Mesenchymal stem cell (in vitro differentiated cells and primary cell): ENCODE data around the gene RASL10A.

ENCODE experiments used
- DNase-seq: peaks from one replicate; pipeline ENCODE4 v3.0.0-alpha.2; 2013
- H2AFZ ChIP-seq: one replicate; pipeline ENCODE4 v1.6.1; 2013; ENCODE audit warnings: low read depth, mild to moderate bottlenecking, control low read depth, inconsistent platforms, low read length, moderate library complexity
- H2AK5ac ChIP-seq: 2 replicates; pipeline ENCODE4 v1.6.1; 2013; ENCODE audit warnings: low read length, moderate library complexity, mild to moderate bottlenecking, inconsistent platforms; ENCODE audit not compliant: severe bottlenecking
- H2BK120ac ChIP-seq: one replicate; pipeline ENCODE4 v1.6.1; 2013; ENCODE audit warnings: low read depth, mild to moderate bottlenecking, inconsistent platforms, low read length, moderate library complexity
- H2BK12ac ChIP-seq, 2 experiments: one replicate each; pipeline ENCODE4 v1.6.1; 2013; ENCODE audit warnings: inconsistent platforms in 2 of 2, low read length in 2 of 2, mild to moderate bottlenecking in 2 of 2, moderate library complexity in 2 of 2, control low read depth in 1 of 2
- H2BK15ac ChIP-seq: one replicate; pipeline ENCODE4 v1.6.1; 2013; ENCODE audit warnings: mild to moderate bottlenecking, low read depth, inconsistent platforms; ENCODE audit not compliant: poor library complexity, severe bottlenecking
- H2BK5ac ChIP-seq: 2 replicates; pipeline ENCODE4 v1.6.1; 2013; ENCODE audit warnings: low read depth, mild to moderate bottlenecking, low read length, control low read depth, inconsistent platforms; ENCODE audit not compliant: poor library complexity, severe bottlenecking
- H3K14ac ChIP-seq, 2 experiments: one replicate each; pipeline ENCODE4 v1.6.1; 2013; ENCODE audit warnings: inconsistent platforms in 2 of 2, low read length in 2 of 2, control low read depth in 1 of 2, mild to moderate bottlenecking in 1 of 2, moderate library complexity in 1 of 2
- H3K18ac ChIP-seq, 2 experiments: one replicate each; pipeline ENCODE4 v1.6.1; 2013; ENCODE audit warnings: inconsistent platforms in 2 of 2, low read length in 2 of 2, control low read depth in 1 of 2, low read depth in 1 of 2, mild to moderate bottlenecking in 1 of 2
- H3K23ac ChIP-seq, 2 experiments: one replicate each; pipeline ENCODE4 v1.6.1; 2013; ENCODE audit warnings: inconsistent platforms in 2 of 2, low read length in 2 of 2, mild to moderate bottlenecking in 2 of 2, moderate library complexity in 2 of 2, control low read depth in 1 of 2
- H3K27ac ChIP-seq: 2 replicates; pipeline ENCODE4 v1.5.1; 2013; ENCODE audit warnings: mild to moderate bottlenecking, moderate library complexity, low read length, control low read depth, inconsistent platforms; ENCODE audit not compliant: poor library complexity, severe bottlenecking
- H3K27me3 ChIP-seq, 2 experiments: 2 replicates each; pipeline versions ENCODE4 v1.6.1 to v1.7.0; 2013; ENCODE audit warnings: low read length in 2 of 2, mild to moderate bottlenecking in 2 of 2, moderate library complexity in 2 of 2, control low read depth in 1 of 2, inconsistent platforms in 1 of 2; ENCODE audit not compliant: control insufficient read depth in 1 of 2, insufficient read depth in 1 of 2
- H3K36me3 ChIP-seq, 2 experiments: 2 replicates each; pipeline versions ENCODE4 v1.6.1 to v1.7.0; 2013; ENCODE audit warnings: low read length in 2 of 2, control low read depth in 1 of 2, inconsistent platforms in 1 of 2, low read depth in 1 of 2, mild to moderate bottlenecking in 1 of 2; ENCODE audit not compliant: insufficient read depth in 2 of 2, control insufficient read depth in 1 of 2
- H3K4ac ChIP-seq, 2 experiments: one replicate each; pipeline ENCODE4 v1.6.1; 2013; ENCODE audit warnings: inconsistent platforms in 2 of 2, low read length in 2 of 2, mild to moderate bottlenecking in 2 of 2, moderate library complexity in 2 of 2, control low read depth in 1 of 2, low read depth in 1 of 2
- H3K4me1 ChIP-seq: 2 replicates; pipeline ENCODE4 v1.6.1; 2013; ENCODE audit warnings: low read depth, low read length, control low read depth; ENCODE audit not compliant: control insufficient read depth, insufficient read depth
- H3K4me2 ChIP-seq: 2 replicates; pipeline ENCODE4 v1.6.1; 2013; ENCODE audit warnings: low read length, mild to moderate bottlenecking, inconsistent platforms; ENCODE audit not compliant: poor library complexity, severe bottlenecking
- H3K4me3 ChIP-seq, 2 experiments: 2 replicates each; pipeline versions ENCODE4 v1.5.1 to v1.7.0; 2013; ENCODE audit warnings: low read length in 2 of 2, mild to moderate bottlenecking in 2 of 2, control low read depth in 1 of 2, low read depth in 1 of 2; ENCODE audit not compliant: insufficient read depth in 1 of 2
- H3K79me1 ChIP-seq: replicated peaks from 2 replicates; pipeline ENCODE4 v1.6.1; 2013; ENCODE audit warnings: mild to moderate bottlenecking, control low read depth, low read length, inconsistent platforms; ENCODE audit not compliant: poor library complexity, severe bottlenecking
- H3K9ac ChIP-seq: 2 replicates; pipeline ENCODE4 v1.7.0; 2013; ENCODE audit warnings: mild to moderate bottlenecking, low read length, moderate library complexity
- H3K9me3 ChIP-seq: 2 replicates; pipeline ENCODE4 v1.7.0; 2013; ENCODE audit warnings: mild to moderate bottlenecking, low read length; ENCODE audit not compliant: control insufficient read depth
- H4K8ac ChIP-seq: one replicate; pipeline ENCODE4 v1.6.1; 2013; ENCODE audit warnings: inconsistent platforms, mild to moderate bottlenecking, low read length, moderate library complexity
- H4K91ac ChIP-seq: one replicate; pipeline ENCODE4 v1.6.1; 2013; ENCODE audit warnings: mild to moderate bottlenecking, low read length, inconsistent platforms
- WGBS: methylation state at CpG from one replicate; pipeline ENCODE4 v1.1.7; 2013; ENCODE audit warnings: mixed read lengths; 5-methylcytosine and 5-hydroxymethylcytosine counted together

The RASL10A gene

DNA sequence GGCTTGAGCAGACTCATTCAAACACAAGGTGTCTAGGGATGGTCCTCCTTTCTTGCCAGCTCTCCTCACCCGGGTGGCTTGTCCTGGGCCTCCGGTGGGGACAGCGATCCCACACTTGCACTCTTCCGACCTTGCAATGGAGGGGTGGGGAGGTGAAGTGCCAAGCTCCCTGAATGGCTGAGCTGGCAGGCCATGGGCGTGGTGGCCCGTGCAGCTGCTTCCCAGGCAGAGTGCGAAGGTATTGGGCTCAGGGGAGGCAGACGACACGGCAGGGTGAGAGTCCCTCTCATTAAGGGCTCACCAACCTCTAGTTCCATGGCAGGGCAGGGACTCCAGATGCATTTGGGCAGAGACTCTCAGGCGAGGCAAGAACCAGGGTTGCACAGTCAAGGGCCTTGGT, 11.0 kb upstream of the RASL10A start:
- Histone ChIP-seq H2AFZ (no peak overlapping the region), H3K27ac (no peak overlapping the region), H4K8ac (no peak overlapping the region), H2BK5ac (no peak overlapping the region), H2BK15ac (no peak overlapping the region), H3K4me2 (no peak overlapping the region), H3K14ac (no peak overlapping the region), H3K23ac (no peak overlapping the region), H2BK120ac (no peak overlapping the region), H3K18ac (no peak overlapping the region), H3K79me1 (no peaks in the 10 kb centered on the region), H3K4me3 (no peak overlapping the region), H3K4me1 (peaks cover 26% of the 10 kb centered on the region), H3K36me3 (peaks cover 29 to 57% of the 10 kb centered on the region in 2 experiments), H3K9me3 (no peaks in the 10 kb centered on the region), H3K27me3 (no peaks in the 10 kb centered on the region), H4K91ac (no peak overlapping the region), H3K9ac (no peak overlapping the region), H2AK5ac (no peak overlapping the region), H3K4ac (no peak overlapping the region), H2BK12ac (no peak overlapping the region)
- WGBS, result 92% methylated on average over 10 of the region's 10 CpGs
- no peak for DNase-seq

DNA sequence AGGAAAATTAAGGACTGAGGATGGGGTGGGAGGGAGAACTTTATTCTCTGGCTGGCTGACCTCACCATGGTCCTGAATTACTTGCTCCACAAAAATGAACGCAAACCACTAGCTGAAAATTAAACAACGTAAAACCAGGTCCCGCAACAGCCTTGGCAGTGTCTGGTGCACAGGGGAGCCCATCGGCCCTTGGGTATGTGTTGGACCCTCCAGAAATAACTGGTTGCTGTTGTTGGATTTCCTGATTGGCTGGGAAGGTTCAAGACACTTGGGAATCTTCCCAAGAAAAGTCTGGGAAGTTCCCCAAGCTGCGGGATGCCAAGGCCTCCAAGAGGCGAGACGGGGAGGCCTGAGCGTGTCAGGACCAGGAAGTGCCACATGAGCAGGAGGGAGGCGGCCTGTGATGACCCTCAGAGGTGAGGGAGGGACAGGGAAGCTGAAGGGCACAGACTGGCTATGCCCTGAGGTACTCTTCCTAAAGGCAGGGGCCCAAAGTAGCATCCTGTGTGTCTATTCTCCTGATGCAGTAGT, 10.4 kb upstream of the RASL10A start:
- H4K8ac ChIP-seq, result no peak overlapping the region
- no peak overlapping the region for H3K23ac ChIP-seq
- no peak overlapping the region for H3K4me2 ChIP-seq
- H2BK12ac ChIP-seq, result no peak overlapping the region
- DNase-seq, result no peak
- no peak overlapping the region for H3K18ac ChIP-seq
- no peak overlapping the region for H2BK15ac ChIP-seq
- H4K91ac ChIP-seq, result no peak overlapping the region
- no peak overlapping the region for H2BK120ac ChIP-seq
- no peaks in the 10 kb centered on the region for H3K9me3 ChIP-seq
- WGBS, result 96% methylated on average over 9 of the region's 9 CpGs
- no peak overlapping the region for H3K9ac ChIP-seq
- H3K79me1 ChIP-seq, result no peaks in the 10 kb centered on the region
- peaks cover 19% of the 10 kb centered on the region for H3K4me1 ChIP-seq
- no peak overlapping the region for H3K4me3 ChIP-seq
- no peak overlapping the region for H2BK5ac ChIP-seq
- H2AK5ac ChIP-seq, result no peak overlapping the region
- no peak overlapping the region for H3K14ac ChIP-seq
- H3K36me3 ChIP-seq, result peaks cover 24 to 52% of the 10 kb centered on the region in 2 experiments
- no peaks in the 10 kb centered on the region for H3K27me3 ChIP-seq
- no peak overlapping the region for H2AFZ ChIP-seq
- H3K4ac ChIP-seq, result no peak overlapping the region
- H3K27ac ChIP-seq, result no peak overlapping the region

DNA sequence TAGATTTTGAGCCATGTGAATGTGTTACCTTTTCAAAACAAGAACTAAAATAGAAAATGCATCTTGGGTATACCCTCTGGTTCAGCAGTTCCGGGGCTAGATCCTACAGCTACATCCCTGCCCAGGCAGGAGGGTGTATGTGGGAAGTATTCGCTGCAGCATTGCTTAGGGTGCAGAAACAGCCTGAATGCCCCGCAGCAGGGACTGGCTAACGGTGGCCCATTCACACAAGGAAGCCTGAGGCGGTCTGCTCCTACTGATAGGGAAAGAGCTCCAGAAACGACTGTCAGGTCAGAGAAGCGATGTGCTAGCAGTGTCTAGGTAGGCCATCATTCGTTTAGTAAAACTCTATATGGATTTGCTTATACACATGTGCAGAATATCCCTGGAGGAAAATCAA, 9.9 kb upstream of the RASL10A start:
- H3K79me1 ChIP-seq, result no peaks in the 10 kb centered on the region
- no peak overlapping the region for H2AK5ac ChIP-seq
- no peak overlapping the region for H3K23ac ChIP-seq
- no peak overlapping the region for H4K8ac ChIP-seq
- peaks cover 24 to 47% of the 10 kb centered on the region in 2 experiments for H3K36me3 ChIP-seq
- H2BK120ac ChIP-seq, result no peak overlapping the region
- H3K9me3 ChIP-seq, result no peaks in the 10 kb centered on the region
- no peak overlapping the region for H3K9ac ChIP-seq
- DNase-seq, result no peak
- no peak overlapping the region for H2BK5ac ChIP-seq
- H3K4me1 ChIP-seq, result peaks cover 15% of the 10 kb centered on the region
- no peak overlapping the region for H3K4me3 ChIP-seq
- no peak overlapping the region for H3K27ac ChIP-seq
- no peak overlapping the region for H3K18ac ChIP-seq
- no peak overlapping the region for H2BK15ac ChIP-seq
- H3K4me2 ChIP-seq, result no peak overlapping the region
- H3K4ac ChIP-seq, result no peak overlapping the region
- no peak overlapping the region for H3K14ac ChIP-seq
- no peak overlapping the region for H4K91ac ChIP-seq
- H3K27me3 ChIP-seq, result no peaks in the 10 kb centered on the region
- no peak overlapping the region for H2BK12ac ChIP-seq
- no peak overlapping the region for H2AFZ ChIP-seq
- WGBS, result 86% methylated on average over 8 of the region's 8 CpGs

DNA sequence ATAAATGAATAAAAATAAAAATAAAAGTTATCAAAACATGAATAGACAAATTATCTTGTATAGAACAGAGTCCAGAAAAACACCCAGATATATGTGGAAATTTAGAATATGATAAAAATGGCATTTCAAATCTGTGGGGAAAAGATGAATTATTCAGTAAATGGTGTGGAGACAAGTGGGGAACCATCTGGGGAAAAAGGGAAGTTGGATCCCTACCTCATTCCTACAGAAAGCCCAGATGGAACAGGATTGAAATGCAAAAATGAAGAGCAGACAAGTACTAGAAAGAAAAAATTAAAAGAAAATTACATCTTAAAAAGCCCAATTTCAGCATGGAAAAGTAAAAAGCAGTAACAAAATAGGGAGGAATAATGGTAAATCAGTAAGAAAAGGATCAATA, 8.1 kb upstream of the RASL10A start:
- Histone ChIP-seq H3K23ac (no peak overlapping the region), H2BK5ac (no peak overlapping the region), H2BK15ac (no peak overlapping the region), H2BK12ac (no peak overlapping the region), H3K4me3 (no peak overlapping the region), H2AFZ (no peak overlapping the region), H3K4me2 (no peak overlapping the region), H2BK120ac (no peak overlapping the region), H4K8ac (no peak overlapping the region), H3K4ac (no peak overlapping the region), H3K18ac (no peak overlapping the region), H3K14ac (no peak overlapping the region), H3K27me3 (no peaks in the 10 kb centered on the region), H3K9me3 (no peaks in the 10 kb centered on the region), H3K4me1 (peaks cover under 1% of the 10 kb centered on the region), H3K36me3 (peaks cover 20 to 30% of the 10 kb centered on the region in 2 experiments), H4K91ac (no peak overlapping the region), H3K27ac (no peak overlapping the region), H2AK5ac (no peak overlapping the region), H3K9ac (no peak overlapping the region), H3K79me1 (no peaks in the 10 kb centered on the region)
- DNase-seq, result no peak
